Myometrial cell (primary cell): ENCODE data around the gene FREM2. TPM values are rescaled to one million over a fixed set of nuclear protein-coding genes. Genes with fewer than 3 reads are reported as not detected.

ENCODE experiments used
- total RNA-seq: library from RNA; depleted of rRNA; stranded (reverse); fragments of >200 nt; gene quantifications from 2 replicates; pipeline ENCODE4 v1.2.3, GENCODE V29; 2015

FREM2 gene, protein sequence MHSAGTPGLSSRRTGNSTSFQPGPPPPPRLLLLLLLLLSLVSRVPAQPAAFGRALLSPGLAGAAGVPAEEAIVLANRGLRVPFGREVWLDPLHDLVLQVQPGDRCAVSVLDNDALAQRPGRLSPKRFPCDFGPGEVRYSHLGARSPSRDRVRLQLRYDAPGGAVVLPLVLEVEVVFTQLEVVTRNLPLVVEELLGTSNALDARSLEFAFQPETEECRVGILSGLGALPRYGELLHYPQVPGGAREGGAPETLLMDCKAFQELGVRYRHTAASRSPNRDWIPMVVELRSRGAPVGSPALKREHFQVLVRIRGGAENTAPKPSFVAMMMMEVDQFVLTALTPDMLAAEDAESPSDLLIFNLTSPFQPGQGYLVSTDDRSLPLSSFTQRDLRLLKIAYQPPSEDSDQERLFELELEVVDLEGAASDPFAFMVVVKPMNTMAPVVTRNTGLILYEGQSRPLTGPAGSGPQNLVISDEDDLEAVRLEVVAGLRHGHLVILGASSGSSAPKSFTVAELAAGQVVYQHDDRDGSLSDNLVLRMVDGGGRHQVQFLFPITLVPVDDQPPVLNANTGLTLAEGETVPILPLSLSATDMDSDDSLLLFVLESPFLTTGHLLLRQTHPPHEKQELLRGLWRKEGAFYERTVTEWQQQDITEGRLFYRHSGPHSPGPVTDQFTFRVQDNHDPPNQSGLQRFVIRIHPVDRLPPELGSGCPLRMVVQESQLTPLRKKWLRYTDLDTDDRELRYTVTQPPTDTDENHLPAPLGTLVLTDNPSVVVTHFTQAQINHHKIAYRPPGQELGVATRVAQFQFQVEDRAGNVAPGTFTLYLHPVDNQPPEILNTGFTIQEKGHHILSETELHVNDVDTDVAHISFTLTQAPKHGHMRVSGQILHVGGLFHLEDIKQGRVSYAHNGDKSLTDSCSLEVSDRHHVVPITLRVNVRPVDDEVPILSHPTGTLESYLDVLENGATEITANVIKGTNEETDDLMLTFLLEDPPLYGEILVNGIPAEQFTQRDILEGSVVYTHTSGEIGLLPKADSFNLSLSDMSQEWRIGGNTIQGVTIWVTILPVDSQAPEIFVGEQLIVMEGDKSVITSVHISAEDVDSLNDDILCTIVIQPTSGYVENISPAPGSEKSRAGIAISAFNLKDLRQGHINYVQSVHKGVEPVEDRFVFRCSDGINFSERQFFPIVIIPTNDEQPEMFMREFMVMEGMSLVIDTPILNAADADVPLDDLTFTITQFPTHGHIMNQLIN (N-terminal part only)
- total RNA-seq: not detected in 2 replicates

DNA sequence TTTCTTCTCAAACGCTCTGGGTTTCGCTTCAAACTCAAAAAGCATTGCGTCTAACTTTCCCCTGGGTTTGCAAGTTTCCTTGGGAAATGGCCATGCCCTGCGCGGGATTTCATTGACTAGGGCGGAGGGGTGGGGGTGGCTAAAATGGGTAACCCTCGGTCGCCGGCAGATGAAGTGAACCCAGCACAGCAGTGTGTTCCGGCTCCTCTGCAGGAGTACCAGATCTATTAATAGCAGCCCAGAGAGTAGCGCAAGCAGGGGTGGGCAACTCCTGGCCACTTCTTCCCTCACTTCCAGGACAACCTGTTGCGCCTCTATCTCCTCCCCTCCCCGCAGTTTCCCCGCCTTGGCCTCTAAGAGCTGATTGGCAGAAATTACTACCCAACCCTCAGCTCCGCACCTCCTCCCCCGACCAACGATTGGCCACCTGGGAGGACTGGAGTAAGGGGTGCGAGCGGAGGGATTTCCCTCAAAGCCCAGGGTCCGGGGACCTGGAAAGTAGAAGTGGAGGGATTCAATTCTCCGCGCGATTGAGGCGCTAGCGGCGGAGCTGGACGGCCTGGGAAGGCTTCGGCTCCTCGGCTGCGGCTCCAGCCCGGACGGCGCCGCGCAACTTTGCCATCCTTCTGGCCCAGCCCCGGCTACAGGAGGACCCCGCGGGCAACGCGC, at the start of gene FREM2:
FREM2 (plus strand) TSS at position 501 of the 669 bp plus-strand sequence. CDS start 268 bp downstream, outside the sequence.

